Activated CD8-positive, alpha-beta memory T cell treated with anti-CD3 and anti-CD28 coated beads, Interleukin-2, amount 10 ng/mL, durations not matched to agents 7 days and 5 days (primary cell): ENCODE data around the gene PLEKHA7. TPM values are rescaled to one million over a fixed set of nuclear protein-coding genes. Genes with fewer than 3 reads are reported as not detected.

ENCODE experiments used
- ATAC-seq: fragments of 150-1000 bp; cut with Tn5 transposase; one replicate; pipeline ENCODE4 v1.10.0; 2021; ENCODE audit warnings: moderate library complexity
- CTCF ChIA-PET: fragments of 350-600 bp; sonication (Branson Sonifier 250); formaldehyde crosslinking; loops from one replicate; lab custom pipeline; 2021; ENCODE audit warnings: antibody characterized with exemption; lab: Charles Lee
- DNase-seq: peaks from one replicate; pipeline ENCODE4 v3.0.0-alpha.2; 2020
- H3K27ac Mint-ChIP-seq: one replicate; pipeline ENCODE4 v1.8.0; 2021; ENCODE audit warnings: mild to moderate bottlenecking, mixed read lengths
- H3K27me3 Mint-ChIP-seq: one replicate; pipeline ENCODE4 v1.8.0; 2021; ENCODE audit warnings: mixed read lengths
- H3K36me3 Mint-ChIP-seq: one replicate; pipeline ENCODE4 v1.8.0; 2021; ENCODE audit warnings: mild to moderate bottlenecking, mixed read lengths
- H3K4me1 Mint-ChIP-seq: one replicate; pipeline ENCODE4 v1.8.0; 2021; ENCODE audit warnings: mixed read lengths
- H3K4me3 Mint-ChIP-seq: one replicate; pipeline ENCODE4 v1.8.0; 2021; ENCODE audit warnings: mild to moderate bottlenecking, moderate library complexity, mixed read lengths
- H3K9me3 Mint-ChIP-seq: one replicate; pipeline ENCODE4 v1.8.0; 2022; ENCODE audit warnings: low read depth, mixed read lengths
- total RNA-seq, 2 experiments: library from RNA; stranded (reverse); gene quantifications; one replicate each; pipeline ENCODE4 v1.2.3, GENCODE V29; 2021

PLEKHA7 gene
- total RNA-seq, 2 experiments from 2014 or later = 1.1 to 9.7 TPM

DNA sequence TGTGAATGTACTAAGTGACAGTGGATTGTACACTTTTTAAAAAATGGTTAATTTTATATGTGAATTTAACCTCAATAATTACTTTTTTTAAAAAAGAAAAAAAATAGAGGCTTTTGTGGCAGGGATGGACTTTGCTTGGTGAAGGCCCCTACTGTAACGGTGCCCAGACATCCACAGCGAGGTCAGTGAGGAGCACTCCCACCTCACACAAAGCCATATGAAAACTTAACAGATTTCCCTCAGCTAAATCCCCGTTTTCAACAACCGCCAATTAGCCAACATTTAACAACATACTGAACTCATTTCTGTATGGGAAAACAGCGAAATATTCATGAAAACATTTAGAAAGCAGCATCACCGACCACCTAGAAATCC is 276.4 kb downstream of the PLEKHA7 start:
- H3K4me3 Mint-ChIP-seq = no peak overlapping the region
- peaks cover 13% of the 10 kb centered on the region for H3K36me3 Mint-ChIP-seq
- DNase-seq = no peak
- peaks cover 7% of the 10 kb centered on the region for H3K27me3 Mint-ChIP-seq
- H3K9me3 Mint-ChIP-seq = no peaks in the 10 kb centered on the region
- H3K27ac Mint-ChIP-seq = peak overlapping the region; percentile 83
- CTCF ChIA-PET = interaction anchor here (1.0 to 1.3 kb wide), 2 partner anchors 14 to 45 kb away, joined by 3 to 4 read pairs; no protein-coding TSS in a partner anchor
- peaks cover 16% of the 10 kb centered on the region for H3K4me1 Mint-ChIP-seq
- ATAC-seq = peak; percentile 1

Other genes with a start within 250 kb of the PLEKHA7 start
- 100 to 1,000 TPM; 683 to 883 TPM for gene RPS13, start 63.3 kb upstream of the PLEKHA7 start, total RNA-seq
- gene PIK3C2A, start 193.6 kb upstream of the PLEKHA7 start, total RNA-seq = 10 to 100 TPM; 26.5 to 27.7 TPM